ENCODE results near the gene CYP11A1.

The CYP11A1 gene

GRCh38 chr15:74385733-74386132, 18.3 kb upstream of the CYP11A1 start:
- Histone ChIP-seq H3K4me1 (ENCODE audit: control insufficient read depth in 1 of 2, insufficient read depth in 1 of 2, low read depth in 1 of 2, low read length in 1 of 2) (peaks cover 14 to 33% of the 10 kb centered on the region in 2 experiments), H3K36me3 (no peaks in the 10 kb centered on the region), H3K4me3 (ENCODE audit: low read depth in 1 of 2, low read length in 1 of 2) (no peak overlapping the region), H3K9me3 (no peaks in the 10 kb centered on the region), H3K27ac (peak overlapping the region; percentile 29), H3K27me3 (peaks cover 31% of the 10 kb centered on the region)
- no peak for TF ChIP-seq CTCF (IDR thresholded peaks at IDR 0.05)

DNA sequence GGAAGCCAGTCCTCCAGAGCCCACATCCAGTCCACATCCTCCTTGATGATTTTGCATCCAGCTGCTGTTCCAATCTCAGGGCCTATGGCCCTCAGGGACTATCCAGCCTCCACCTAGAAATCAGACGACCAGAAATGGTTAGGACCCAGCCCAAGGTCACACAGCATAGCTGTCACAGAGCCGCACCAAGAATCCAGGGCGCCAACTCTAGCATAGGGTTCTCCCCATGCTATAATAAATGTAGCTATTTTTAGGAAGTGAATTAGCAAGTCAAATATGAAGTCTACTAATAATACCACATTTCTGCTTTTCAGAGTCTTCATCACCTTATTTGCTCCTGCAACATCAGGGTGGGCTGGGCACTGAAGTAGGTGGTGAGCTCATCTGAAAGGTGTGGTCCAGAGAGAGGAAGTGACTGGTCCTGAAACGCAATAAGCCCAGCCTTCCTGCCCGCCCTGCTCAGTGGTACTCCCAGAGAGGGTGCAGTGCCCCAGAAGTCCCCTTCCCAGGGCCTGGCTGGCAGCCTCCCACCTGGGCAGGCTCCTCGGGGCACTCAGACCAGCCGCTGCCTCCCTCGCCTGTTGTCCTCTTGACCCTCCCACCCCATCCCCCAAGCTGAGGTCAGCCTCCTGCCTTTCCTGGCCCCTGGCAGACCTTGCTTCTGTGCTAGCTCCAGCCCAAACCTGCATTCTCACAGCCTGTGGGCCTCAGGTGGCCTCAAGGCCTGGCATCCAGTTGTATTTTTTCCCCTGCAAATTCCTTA, 17.6 kb upstream of the CYP11A1 start:
- Histone ChIP-seq H3K4me1 (ENCODE audit: control insufficient read depth in 1 of 2, insufficient read depth in 1 of 2, low read depth in 1 of 2, low read length in 1 of 2) (peaks cover 7 to 26% of the 10 kb centered on the region in 2 experiments), H3K27ac (peak overlapping the region; percentile 29)

GRCh38 chr15:74384566-74384880, 17.1 kb upstream of the CYP11A1 start:
- TF ChIP-seq CTCF (IDR thresholded peaks at IDR 0.05) = no peak
- Histone ChIP-seq H3K4me1 (ENCODE audit: control insufficient read depth in 1 of 2, insufficient read depth in 1 of 2, low read depth in 1 of 2, low read length in 1 of 2) (peaks cover 7 to 21% of the 10 kb centered on the region in 2 experiments), H3K27ac (no peak overlapping the region), H3K27me3 (peaks cover 26% of the 10 kb centered on the region), H3K36me3 (no peaks in the 10 kb centered on the region), H3K9me3 (no peaks in the 10 kb centered on the region), H3K4me3 (ENCODE audit: low read depth in 1 of 2, low read length in 1 of 2) (no peak overlapping the region)

More for the DNA sequence above, 17.6 kb upstream of the CYP11A1 start:
- H3K27me3 ChIP-seq = peaks cover 30% of the 10 kb centered on the region
- TF ChIP-seq CTCF (IDR thresholded peaks at IDR 0.05) = no peak
- no peaks in the 10 kb centered on the region for H3K9me3 ChIP-seq
- H3K36me3 ChIP-seq = no peaks in the 10 kb centered on the region
- H3K4me3 ChIP-seq (ENCODE audit: low read depth in 1 of 2, low read length in 1 of 2) = no peak overlapping the region

DNA sequence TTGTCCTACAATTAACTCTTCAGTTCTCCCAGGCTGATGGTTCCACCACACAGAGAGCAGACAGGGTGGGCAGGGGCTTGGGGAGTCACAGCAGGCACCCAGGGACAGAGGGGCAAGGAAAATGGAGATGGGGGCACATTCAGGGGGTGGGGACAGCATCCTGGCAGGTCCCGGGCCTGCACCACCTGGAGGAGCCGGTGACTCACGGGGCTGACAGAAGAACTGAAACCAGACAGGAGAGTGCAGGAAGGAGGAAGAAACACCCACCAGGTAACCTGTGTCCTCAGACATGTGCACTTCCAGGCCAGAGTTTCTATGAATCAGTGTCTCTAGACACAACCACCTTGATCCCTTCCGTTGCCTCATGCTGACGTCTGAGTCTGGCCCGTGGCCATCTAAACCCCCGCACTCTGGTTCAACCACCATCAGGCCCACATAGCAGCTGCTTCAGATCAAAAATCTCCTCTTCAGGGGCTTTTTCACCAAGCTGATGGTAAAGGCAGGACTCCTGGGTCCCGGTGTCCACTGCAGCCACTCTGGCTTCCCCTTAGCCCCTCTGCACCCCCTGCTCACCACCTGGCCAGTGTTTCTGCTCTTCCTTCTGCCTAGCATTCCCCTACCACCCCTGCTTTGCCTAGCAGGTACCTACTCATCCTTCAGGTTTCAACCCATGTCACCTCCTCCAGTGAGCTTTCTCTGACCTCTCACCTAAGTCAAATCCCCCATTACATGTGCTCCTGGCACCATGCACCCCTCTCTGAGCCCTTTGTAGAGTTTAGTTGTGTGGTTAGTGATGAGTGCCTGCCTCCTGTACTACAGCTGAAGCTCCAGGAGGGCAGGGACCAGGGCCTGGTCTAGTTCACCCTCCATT, 16.5 kb upstream of the CYP11A1 start:
- H3K4me3 ChIP-seq (ENCODE audit: low read depth in 1 of 2, low read length in 1 of 2) = no peak overlapping the region
- H3K4me1 ChIP-seq (ENCODE audit: control insufficient read depth in 1 of 2, insufficient read depth in 1 of 2, low read depth in 1 of 2, low read length in 1 of 2) = peaks cover 7 to 16% of the 10 kb centered on the region in 2 experiments
- no peaks in the 10 kb centered on the region for H3K36me3 ChIP-seq
- no peak overlapping the region for H3K27ac ChIP-seq
- TF ChIP-seq CTCF (IDR thresholded peaks at IDR 0.05) = no peak
- H3K9me3 ChIP-seq = no peaks in the 10 kb centered on the region
- peaks cover 24% of the 10 kb centered on the region for H3K27me3 ChIP-seq

DNA sequence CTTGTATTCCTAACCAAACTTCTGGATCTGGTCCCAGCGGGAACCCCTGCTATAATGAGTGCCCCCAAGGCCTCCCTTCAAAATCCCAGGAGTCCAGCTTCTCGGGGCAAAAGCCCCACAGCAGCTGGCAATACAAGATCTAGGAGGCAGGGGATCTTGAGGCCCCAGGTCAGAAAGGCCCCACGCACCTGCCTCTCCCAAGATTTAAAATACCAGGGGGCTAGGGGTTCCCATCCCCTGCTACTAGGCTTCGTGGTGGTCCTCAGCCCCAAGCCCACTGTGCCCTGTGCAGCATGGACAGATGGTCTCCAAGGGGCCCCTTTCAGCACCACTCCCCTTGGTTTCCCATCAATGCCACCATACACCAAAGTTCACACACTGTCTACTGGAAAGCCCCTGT, 15.8 kb upstream of the CYP11A1 start:
- Histone ChIP-seq H3K36me3 (no peaks in the 10 kb centered on the region), H3K27ac (no peak overlapping the region), H3K27me3 (peaks cover 22% of the 10 kb centered on the region), H3K4me3 (ENCODE audit: low read depth in 1 of 2, low read length in 1 of 2) (no peak overlapping the region), H3K4me1 (ENCODE audit: control insufficient read depth in 1 of 2, insufficient read depth in 1 of 2, low read depth in 1 of 2, low read length in 1 of 2) (peaks cover 7 to 16% of the 10 kb centered on the region in 2 experiments), H3K9me3 (no peaks in the 10 kb centered on the region)
- no peak for TF ChIP-seq CTCF (IDR thresholded peaks at IDR 0.05)
